WTC11 (cell line): ENCODE data around the gene BDH2. TPM values are rescaled to one million over a fixed set of nuclear protein-coding genes. Genes with fewer than 3 reads are reported as not detected.

Experiments
- ATAC-seq: fragments of 200-7000 bp; cut with Tn5 transposase; 2 replicates; pipeline ENCODE4 v1.10.0; 2021; ENCODE audit warnings: mild to moderate bottlenecking, moderate library complexity
- CTCF ChIA-PET: fragments of 300-600 bp; sonication (Branson Sonifier 250); formaldehyde crosslinking; loops from one replicate; lab custom pipeline; 2021; ENCODE audit warnings: antibody characterized with exemption; lab: Charles Lee
- POLR2A ChIA-PET: fragments of 350-600 bp; sonication (Branson Sonifier 250); formaldehyde crosslinking; loops from one replicate; lab custom pipeline; 2021; ENCODE audit warnings: antibody characterized with exemption; lab: Charles Lee
- DNase-seq: peaks from one replicate; pipeline ENCODE4 v3.0.0; 2021; ENCODE audit warnings: low spot score
- H3K27ac Mint-ChIP-seq: 2 replicates; pipeline ENCODE4 v1.8.0; 2021; ENCODE audit warnings: mixed read lengths
- H3K27me3 Mint-ChIP-seq: 2 replicates; pipeline ENCODE4 v1.8.0; 2021; ENCODE audit warnings: low read depth, mild to moderate bottlenecking, moderate library complexity, mixed read lengths
- H3K36me3 Mint-ChIP-seq: 2 replicates; pipeline ENCODE4 v1.8.0; 2021; ENCODE audit warnings: mixed read lengths
- H3K4me1 Mint-ChIP-seq: 2 replicates; pipeline ENCODE4 v1.8.0; 2022; ENCODE audit warnings: mixed read lengths
- H3K4me3 Mint-ChIP-seq: 2 replicates; pipeline ENCODE4 v1.8.0; 2021; ENCODE audit warnings: mild to moderate bottlenecking, moderate library complexity, mixed read lengths
- H3K9me3 Mint-ChIP-seq: 2 replicates; pipeline ENCODE4 v1.8.0; 2021; ENCODE audit warnings: mixed read lengths
- CREB1 ChIP-seq: sonication (generic); formaldehyde crosslinking; IDR thresholded peaks from 2 replicates; pipeline ENCODE4 v1.8.0; 2023; ENCODE audit warnings: mild to moderate bottlenecking, missing genetic modification reagents
- GTF2I ChIP-seq: fragments of 250-450 bp; sonication (Bioruptor Pico); conservative IDR thresholded peaks from 2 replicates; pipeline ENCODE4 v1.4.0; 2021; ENCODE audit warnings: mild to moderate bottlenecking
- PRDM15 ChIP-seq: sonication (generic); formaldehyde crosslinking; IDR thresholded peaks from 2 replicates; pipeline ENCODE4 v1.8.0; 2022; ENCODE audit warnings: missing genetic modification reagents
- PRRX2 ChIP-seq: fragments of 250-450 bp; sonication (Bioruptor Pico); IDR thresholded peaks from 2 replicates; pipeline ENCODE4 v1.8.0; 2021; ENCODE audit warnings: mild to moderate bottlenecking
- SMAD4 ChIP-seq: sonication (generic); formaldehyde crosslinking; IDR thresholded peaks from 2 replicates; pipeline ENCODE4 v1.8.0; 2022; ENCODE audit warnings: mild to moderate bottlenecking, missing genetic modification reagents
- SOX15 ChIP-seq: fragments of 250-450 bp; sonication (Bioruptor Pico); IDR thresholded peaks from 2 replicates; pipeline ENCODE4 v1.9.0; 2021; ENCODE audit warnings: mild to moderate bottlenecking
- ZBTB43 ChIP-seq: sonication (generic); formaldehyde crosslinking; IDR thresholded peaks from 2 replicates; pipeline ENCODE4 v1.8.1; 2023; ENCODE audit warnings: mild to moderate bottlenecking, missing genetic modification reagents
- ZNF121 ChIP-seq: sonication (generic); formaldehyde crosslinking; IDR thresholded peaks from 2 replicates; pipeline ENCODE4 v1.8.0; 2023; ENCODE audit warnings: missing genetic modification reagents
- ZNF281 ChIP-seq: sonication (generic); formaldehyde crosslinking; IDR thresholded peaks from 2 replicates; pipeline ENCODE4 v1.8.0; 2023; ENCODE audit warnings: mild to moderate bottlenecking, missing genetic modification reagents
- ZNF317 ChIP-seq: sonication (generic); formaldehyde crosslinking; IDR thresholded peaks from 2 replicates; pipeline ENCODE4 v1.8.1; 2023; ENCODE audit warnings: low read depth, mild to moderate bottlenecking, moderate library complexity, missing genetic modification reagents, borderline replicate concordance
- ZNF423 ChIP-seq: fragments of 250-450 bp; sonication (Bioruptor Pico); IDR thresholded peaks from 2 replicates; pipeline ENCODE4 v2.1.2; 2022; ENCODE audit warnings: mild to moderate bottlenecking, moderate library complexity
- ZNF425 ChIP-seq: fragments of 250-450 bp; sonication (Bioruptor Pico); conservative IDR thresholded peaks from 2 replicates; pipeline ENCODE4 v1.9.0; 2021; ENCODE audit warnings: mild to moderate bottlenecking
- total RNA-seq: library from RNA; stranded (reverse); gene quantifications from 3 replicates; pipeline ENCODE4 v1.2.3, GENCODE V29; 2021
- TF ChIP-seq, protein P1 (sequence below): sonication (generic); formaldehyde crosslinking; IDR thresholded peaks from 2 replicates; pipeline ENCODE4 v1.8.0; 2022; ENCODE audit warnings: mild to moderate bottlenecking, missing genetic modification reagents
- TF ChIP-seq, protein P2 (sequence below): sonication (generic); formaldehyde crosslinking; IDR thresholded peaks from 2 replicates; pipeline ENCODE4 v1.8.1; 2023; ENCODE audit warnings: mild to moderate bottlenecking, moderate library complexity, missing genetic modification reagents
- TF ChIP-seq, protein P3 (sequence below): sonication (generic); formaldehyde crosslinking; IDR thresholded peaks from 2 replicates; pipeline ENCODE4 v1.8.1; 2022; ENCODE audit warnings: missing genetic modification reagents, borderline replicate concordance
- TF ChIP-seq, protein P4 (sequence below): sonication (generic); formaldehyde crosslinking; IDR thresholded peaks from 2 replicates; pipeline ENCODE4 v1.8.1; 2023; ENCODE audit warnings: mild to moderate bottlenecking, missing genetic modification reagents

Gene BDH2
- total RNA-seq, 1 experiment from 2014 or later = 39.6 TPM

DNA sequence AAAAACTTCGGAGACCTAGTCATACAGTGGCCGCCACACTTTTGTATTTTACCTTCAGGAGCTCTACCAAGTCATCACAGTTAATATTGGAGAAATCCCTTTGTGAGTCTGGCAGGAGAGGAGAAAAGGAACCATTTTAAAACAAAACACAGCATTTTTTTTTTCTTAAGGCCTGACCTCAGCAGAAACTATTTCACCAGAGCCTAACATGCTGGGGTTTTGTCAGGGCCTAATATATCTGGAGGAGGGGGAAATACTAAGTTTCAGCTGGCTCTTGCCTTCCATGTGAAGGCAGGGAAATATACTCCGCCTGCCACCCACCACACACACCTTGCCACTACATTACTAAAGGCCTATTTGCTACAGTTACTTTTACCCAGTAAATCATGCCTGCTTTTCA, 26.5 kb upstream of the BDH2 start:
- ATAC-seq = no peak
- CTCF ChIA-PET = no interaction called here
- no peaks in the 10 kb centered on the region for H3K4me1 Mint-ChIP-seq
- TF ChIP-seq, protein P1, sequence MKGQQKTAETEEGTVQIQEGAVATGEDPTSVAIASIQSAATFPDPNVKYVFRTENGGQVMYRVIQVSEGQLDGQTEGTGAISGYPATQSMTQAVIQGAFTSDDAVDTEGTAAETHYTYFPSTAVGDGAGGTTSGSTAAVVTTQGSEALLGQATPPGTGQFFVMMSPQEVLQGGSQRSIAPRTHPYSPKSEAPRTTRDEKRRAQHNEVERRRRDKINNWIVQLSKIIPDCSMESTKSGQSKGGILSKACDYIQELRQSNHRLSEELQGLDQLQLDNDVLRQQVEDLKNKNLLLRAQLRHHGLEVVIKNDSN (CRISPR knock-in tag) = no peak
- TF ChIP-seq, protein P2, sequence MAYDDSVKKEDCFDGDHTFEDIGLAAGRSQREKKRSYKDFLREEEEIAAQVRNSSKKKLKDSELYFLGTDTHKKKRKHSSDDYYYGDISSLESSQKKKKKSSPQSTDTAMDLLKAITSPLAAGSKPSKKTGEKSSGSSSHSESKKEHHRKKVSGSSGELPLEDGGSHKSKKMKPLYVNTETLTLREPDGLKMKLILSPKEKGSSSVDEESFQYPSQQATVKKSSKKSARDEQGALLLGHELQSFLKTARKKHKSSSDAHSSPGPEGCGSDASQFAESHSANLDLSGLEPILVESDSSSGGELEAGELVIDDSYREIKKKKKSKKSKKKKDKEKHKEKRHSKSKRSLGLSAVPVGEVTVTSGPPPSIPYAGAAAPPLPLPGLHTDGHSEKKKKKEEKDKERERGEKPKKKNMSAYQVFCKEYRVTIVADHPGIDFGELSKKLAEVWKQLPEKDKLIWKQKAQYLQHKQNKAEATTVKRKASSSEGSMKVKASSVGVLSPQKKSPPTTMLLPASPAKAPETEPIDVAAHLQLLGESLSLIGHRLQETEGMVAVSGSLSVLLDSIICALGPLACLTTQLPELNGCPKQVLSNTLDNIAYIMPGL (CRISPR knock-in tag) = no peak
- TF ChIP-seq ZNF423 (no peak), ZNF121 (no peak), ZNF317 (no peak), SOX15 (CRISPR knock-in tag) (no peak), PRRX2 (CRISPR knock-in tag) (no peak), ZBTB43 (CRISPR knock-in tag) (no peak), GTF2I (CRISPR knock-in tag) (no peak), SMAD4 (CRISPR knock-in tag) (no peak)
- TF ChIP-seq, protein P3, sequence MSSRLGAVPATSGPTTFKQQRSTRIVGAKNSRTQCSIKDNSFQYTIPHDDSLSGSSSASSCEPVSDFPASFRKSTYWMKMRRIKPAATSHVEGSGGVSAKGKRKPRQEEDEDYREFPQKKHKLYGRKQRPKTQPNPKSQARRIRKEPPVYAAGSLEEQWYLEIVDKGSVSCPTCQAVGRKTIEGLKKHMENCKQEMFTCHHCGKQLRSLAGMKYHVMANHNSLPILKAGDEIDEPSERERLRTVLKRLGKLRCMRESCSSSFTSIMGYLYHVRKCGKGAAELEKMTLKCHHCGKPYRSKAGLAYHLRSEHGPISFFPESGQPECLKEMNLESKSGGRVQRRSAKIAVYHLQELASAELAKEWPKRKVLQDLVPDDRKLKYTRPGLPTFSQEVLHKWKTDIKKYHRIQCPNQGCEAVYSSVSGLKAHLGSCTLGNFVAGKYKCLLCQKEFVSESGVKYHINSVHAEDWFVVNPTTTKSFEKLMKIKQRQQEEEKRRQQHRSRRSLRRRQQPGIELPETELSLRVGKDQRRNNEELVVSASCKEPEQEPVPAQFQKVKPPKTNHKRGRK (CRISPR knock-in tag) = no peak
- no peak overlapping the region for H3K27ac Mint-ChIP-seq
- H3K27me3 Mint-ChIP-seq = no peaks in the 10 kb centered on the region
- H3K36me3 Mint-ChIP-seq = peaks cover 56% of the 10 kb centered on the region
- peaks cover 13% of the 10 kb centered on the region for H3K9me3 Mint-ChIP-seq
- no peak overlapping the region for H3K4me3 Mint-ChIP-seq
- no peak for DNase-seq
- POLR2A ChIA-PET = no interaction called here

GRCh38 chr4:103123114-103123513, 23.5 kb upstream of the BDH2 start:
- ATAC-seq (no peak), DNase-seq (no peak)
- Mint-ChIP-seq H3K4me1 (no peaks in the 10 kb centered on the region), H3K36me3 (peaks cover 46% of the 10 kb centered on the region), H3K27ac (no peak overlapping the region), H3K4me3 (no peak overlapping the region), H3K9me3 (no peaks in the 10 kb centered on the region), H3K27me3 (no peaks in the 10 kb centered on the region)
- ChIA-PET CTCF (no interaction called here), POLR2A (no interaction called here)
- TF ChIP-seq, protein P4, sequence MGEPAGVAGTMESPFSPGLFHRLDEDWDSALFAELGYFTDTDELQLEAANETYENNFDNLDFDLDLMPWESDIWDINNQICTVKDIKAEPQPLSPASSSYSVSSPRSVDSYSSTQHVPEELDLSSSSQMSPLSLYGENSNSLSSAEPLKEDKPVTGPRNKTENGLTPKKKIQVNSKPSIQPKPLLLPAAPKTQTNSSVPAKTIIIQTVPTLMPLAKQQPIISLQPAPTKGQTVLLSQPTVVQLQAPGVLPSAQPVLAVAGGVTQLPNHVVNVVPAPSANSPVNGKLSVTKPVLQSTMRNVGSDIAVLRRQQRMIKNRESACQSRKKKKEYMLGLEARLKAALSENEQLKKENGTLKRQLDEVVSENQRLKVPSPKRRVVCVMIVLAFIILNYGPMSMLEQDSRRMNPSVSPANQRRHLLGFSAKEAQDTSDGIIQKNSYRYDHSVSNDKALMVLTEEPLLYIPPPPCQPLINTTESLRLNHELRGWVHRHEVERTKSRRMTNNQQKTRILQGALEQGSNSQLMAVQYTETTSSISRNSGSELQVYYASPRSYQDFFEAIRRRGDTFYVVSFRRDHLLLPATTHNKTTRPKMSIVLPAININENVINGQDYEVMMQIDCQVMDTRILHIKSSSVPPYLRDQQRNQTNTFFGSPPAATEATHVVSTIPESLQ (CRISPR knock-in tag) = no peak
- TF ChIP-seq PRDM15 (CRISPR knock-in tag) (no peak), ZNF425 (CRISPR knock-in tag) (no peak), CREB1 (CRISPR knock-in tag) (no peak), ZBTB43 (CRISPR knock-in tag) (no peak), ZNF281 (CRISPR knock-in tag) (no peak)
